Pancreas (tissue), 10 donors: ENCODE data around the gene AGBL5. TPM values are rescaled to one million over a fixed set of nuclear protein-coding genes. Genes with fewer than 3 reads are reported as not detected.
A peak's percentile ranks its signal among the peaks of the same experiment; 100 is the strongest.

Source experiments
- ATAC-seq, 4 donors: fragments of 200-7000 bp; cut with Tn5 transposase; one replicate each; pipeline versions ENCODE4 v1.8.0 to v1.9.1; 2020; ENCODE audit warnings: mild to moderate bottlenecking in 4 of 4, moderate library complexity in 4 of 4
- DNase-seq, 6 donors: peaks; one replicate each; pipeline ENCODE4 v3.0.0-alpha.2; 2020
- FAIRE-seq: peaks from 2 replicates; lab custom pipeline; 2012; peaks lifted over from hg19 to GRCh38; lab: Jason Lieb, UNC
- H3K27ac ChIP-seq, 4 donors: fragments of 200-600 bp; sonication (generic); 1 replicate in 3 of 4; 2 replicates in 1 of 4; pipeline versions ENCODE4 v1.5.0 to v1.8.0; 2020
- H3K27me3 ChIP-seq, 4 donors: fragments of 200-600 bp; one replicate each; pipeline ENCODE4 v1.8.0; 2021
- H3K36me3 ChIP-seq, 3 donors: fragments of 200-600 bp; sonication (generic) in 1 of 3; one replicate each; pipeline versions ENCODE4 v1.5.0 to v1.8.0; 2020 to 2021
- H3K4me1 ChIP-seq, 3 donors: fragments of 200-600 bp; one replicate each; pipeline ENCODE4 v1.8.0; 2021
- H3K4me3 ChIP-seq, 4 donors: fragments of 200-600 bp; sonication (generic) in 2 of 4; one replicate each; pipeline versions ENCODE4 v1.5.0 to v1.8.0; 2020 to 2021
- H3K9me3 ChIP-seq, 4 donors: fragments of 200-600 bp; one replicate each; pipeline ENCODE4 v1.8.0; 2021
- CTCF ChIP-seq, 4 donors: fragments of 200-600 bp; sonication (generic) in 3 of 4; IDR thresholded peaks; one replicate each; pipeline versions ENCODE4 v1.5.0 to v1.8.0; 2021; ENCODE audit warnings: antibody characterized with exemption in 4 of 4
- WGBS, 2 donors: extraction: QIAGEN DNeasy Blood & Tissue Kit; methylation state at CpG; one replicate each; pipeline ENCODE4 v1.1.7; 2013; 5-methylcytosine and 5-hydroxymethylcytosine counted together
- intact Hi-C, 3 donors: fragments of 100-400 bp; cut with DNase I; formaldehyde crosslinking; loops; one replicate each; pipeline versions ENCODE4 v1.11.1 to v1.14.2; 2022
- polyA plus RNA-seq, 2 donors: library from polyadenylated mRNA; stranded (reverse); fragments of 200-250 nt; gene quantifications; one replicate each; pipeline ENCODE4 v1.2.3, GENCODE V29; 2013
- total RNA-seq, 6 donors: library from RNA; stranded (reverse); fragmentation: NEBNext Ultra II Directional in 4 of 6; extraction: Animal tissue kit (Norgen Biotek cat#: 25700) in 4 of 6; gene quantifications; one replicate each; pipeline versions ENCODE4 v1.2.1 to v1.2.4, GENCODE V29; 2021 to 2023
- donor health status: healthy with polysubstance abuse.
- donor health status: DM: no; HTN: no; CAD: no; lungs with moderate emphysema.
- donor health status: DM: no; HTN: no; CAD: no.
- donor health status: control.
- donor health status: control.
- donor health status: Bipolar disorder and iron deficiency.
- donor health status: DM: yes; HTN: yes; CAD: no.
- donor health status: DM: no; HTN: no; CAD: no.
- donor health status: DM: no; HTN: no; CAD: no.
- donor health status: DM: yes; HTN: yes; CAD: no.

The AGBL5 gene
- total and polyA plus RNA-seq, 8 donors = 8.2 to 15.5 (median 11.2) TPM

- Histone ChIP-seq H3K27me3 (no peaks in the 10 kb centered on the region), H3K4me1 (peaks cover 0 to 14% (median 0%) of the 10 kb centered on the region in 3 donors), H3K27ac (no peak overlapping the region), H3K9me3 (no peaks in the 10 kb centered on the region), H3K4me3 (no peak overlapping the region), H3K36me3 (no peaks in the 10 kb centered on the region)
- peak in 1 of 6 donors; percentile 9 for DNase-seq
- no peak for FAIRE-seq
- no peak for ATAC-seq
- WGBS, 2 donors = 64 to 72% methylated on average over 7 of the region's 7 CpGs
- no peak for TF ChIP-seq CTCF (IDR thresholded peaks at IDR 0.05)
- intact Hi-C loops = no loop called here
Observed at GRCh38 chr2:27077231-27077630, 25.8 kb downstream of the AGBL5 start.

- FAIRE-seq (no peak), DNase-seq (peak in 2 of 6 donors; percentile 43 to 75), ATAC-seq (peak in 2 of 4 donors; percentile 5 to 9)
- H3K27me3 ChIP-seq = no peaks in the 10 kb centered on the region
- no peak within 1 kb of the TSS for H3K27ac ChIP-seq
- H3K9me3 ChIP-seq = no peaks in the 10 kb centered on the region
- intact Hi-C loops = no loop called here
- WGBS, 2 donors = 56 to 58% methylated on average over 32 to 41 of the region's 41 CpGs
- no peaks in the 10 kb centered on the region for H3K36me3 ChIP-seq
- H3K4me1 ChIP-seq = peaks cover 0 to 8% (median 0%) of the 10 kb centered on the region in 3 donors
- peak within 1 kb of the TSS in 2 of 4 donors; percentile 6 to 24 for H3K4me3 ChIP-seq
- no peak for TF ChIP-seq CTCF (IDR thresholded peaks at IDR 0.05)
Observed at GRCh38 chr2:27078267-27079194, 27.1 kb downstream of the AGBL5 start, which contains the start of gene EMILIN1. EMILIN1 (plus strand) TSS chr2:27078615; CDS start chr2:27079066, 451 bp downstream.

DNA sequence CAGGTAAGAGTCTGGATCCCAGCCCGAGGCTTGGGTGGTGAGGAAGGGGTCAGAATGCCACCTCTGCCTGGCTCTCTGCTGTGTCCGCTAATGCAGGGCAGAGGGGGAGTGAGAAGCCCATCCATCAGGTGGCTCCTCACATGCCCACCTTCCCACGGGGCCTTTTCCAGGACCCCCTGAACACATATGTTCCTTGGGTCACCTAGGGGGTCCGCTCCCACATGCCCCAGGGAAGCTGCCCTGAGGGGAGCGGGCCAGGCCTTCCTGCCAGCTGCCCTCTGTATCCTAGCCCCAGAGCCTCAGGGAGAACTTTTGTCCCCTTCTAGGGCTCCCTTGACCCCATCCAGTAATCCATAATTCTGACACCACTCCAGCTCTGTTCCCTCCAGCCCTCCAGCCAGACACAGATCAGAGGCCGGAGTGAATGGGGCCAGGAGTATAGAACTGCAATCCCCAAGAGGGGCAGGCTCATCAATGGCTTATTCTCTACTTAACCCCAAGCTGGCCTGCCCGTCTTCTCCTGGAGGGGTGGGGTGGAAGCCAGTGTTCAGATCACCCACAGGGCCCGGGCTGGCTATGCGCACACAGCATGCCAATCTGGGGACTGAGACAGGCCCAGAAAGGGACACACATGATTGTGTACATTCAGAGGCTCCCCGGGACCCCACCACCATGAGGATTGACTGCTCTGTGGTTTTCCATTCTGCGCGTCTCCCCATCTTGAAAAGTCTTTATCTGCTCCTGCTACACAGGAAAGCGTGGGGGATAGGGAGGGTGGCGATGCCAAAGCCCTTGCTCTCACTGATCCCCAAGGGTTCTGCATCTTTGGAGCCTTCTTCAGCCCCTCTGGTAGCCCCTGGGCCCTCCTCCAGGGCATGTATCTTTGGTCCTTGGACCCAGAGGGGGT is 28.0 kb downstream of the AGBL5 start:
- no peak overlapping the region for H3K27ac ChIP-seq
- H3K27me3 ChIP-seq = no peaks in the 10 kb centered on the region
- no peaks in the 10 kb centered on the region for H3K9me3 ChIP-seq
- intact Hi-C loops = loop anchor here in 1 of 3 donors (10.0 kb wide), 1 partner anchor 115 kb away; no protein-coding TSS in a partner anchor
- H3K4me3 ChIP-seq = peak overlapping the region in 2 of 4 donors; percentile 6 to 24
- DNase-seq = peak in 1 of 6 donors; percentile 50
- no peak for ATAC-seq
- WGBS, 2 donors = 76 to 80% methylated on average over 14 of the region's 14 CpGs
- H3K4me1 ChIP-seq = peaks cover 0 to 8% (median 0%) of the 10 kb centered on the region in 3 donors
- FAIRE-seq = no peak
- H3K36me3 ChIP-seq = no peaks in the 10 kb centered on the region
- TF ChIP-seq CTCF (IDR thresholded peaks at IDR 0.05) = no peak

GRCh38 chr2:27080140-27080469 is 28.6 kb downstream of the AGBL5 start:
- Histone ChIP-seq H3K4me1 (peaks cover 0 to 8% (median 0%) of the 10 kb centered on the region in 3 donors), H3K27me3 (no peaks in the 10 kb centered on the region), H3K27ac (no peak overlapping the region), H3K9me3 (no peaks in the 10 kb centered on the region), H3K36me3 (no peaks in the 10 kb centered on the region), H3K4me3 (peak overlapping the region in 1 of 4 donors; percentile 24)
- no peak for TF ChIP-seq CTCF (IDR thresholded peaks at IDR 0.05)
- 88% methylated on average over 7 of the region's 7 CpGs for WGBS, 2 donors
- ATAC-seq = no peak
- intact Hi-C loops = loop anchor here in 1 of 3 donors (10.0 kb wide), 1 partner anchor 115 kb away; no protein-coding TSS in a partner anchor
- no peak for FAIRE-seq
- peak in 1 of 6 donors; percentile 73 for DNase-seq
